H1 (cell line): ENCODE results near the gene GSTM3. TPM values are rescaled to one million over a fixed set of nuclear protein-coding genes. Genes with fewer than 3 reads are reported as not detected.

Experiments
- CTCF ChIA-PET: fragments of 300-600 bp; sonication (Branson Sonifier 250); formaldehyde crosslinking; loops from one replicate; lab custom pipeline; 2021; ENCODE audit not compliant: partially characterized antibody; lab: Charles Lee
- POLR2A ChIA-PET: fragments of 300-600 bp; sonication (Branson Sonifier 250); formaldehyde crosslinking; loops from one replicate; lab custom pipeline; 2021; ENCODE audit warnings: inconsistent platforms; ENCODE audit not compliant: partially characterized antibody; lab: Charles Lee
- DNase-seq, 2 experiments: peaks; one replicate each; pipeline versions ENCODE4 v3.0.0 to v3.0.0-alpha.2; 2010 to 2022; ENCODE audit warnings: low spot score in 2 of 2, low read depth in 1 of 2, mixed read lengths in 1 of 2
- FAIRE-seq: peaks from 2 replicates; lab custom pipeline; 2011; peaks lifted over from hg19 to GRCh38; lab: Jason Lieb, UNC
- H2AFZ ChIP-seq: 2 replicates; pipeline ENCODE4 v1.8.1; 2012; ENCODE audit warnings: low read length, inconsistent platforms
- H2AK5ac ChIP-seq: 2 replicates; pipeline ENCODE4 v1.6.1; 2013; ENCODE audit warnings: low read depth, low read length
- H2BK120ac ChIP-seq: replicated peaks from 2 replicates; pipeline ENCODE3; 2013; ENCODE audit warnings: low read depth, low read length, inconsistent platforms
- H2BK12ac ChIP-seq: 2 replicates; pipeline ENCODE4 v1.6.1; 2013; ENCODE audit warnings: low read depth, low read length
- H2BK15ac ChIP-seq: 2 replicates; pipeline ENCODE4 v1.6.1; 2013; ENCODE audit warnings: low read length
- H2BK20ac ChIP-seq: 2 replicates; pipeline ENCODE4 v1.6.1; 2013; ENCODE audit warnings: low read length
- H2BK5ac ChIP-seq: 2 replicates; pipeline ENCODE4 v1.6.1; 2013; ENCODE audit warnings: low read depth, low read length
- H3K14ac ChIP-seq: 2 replicates; pipeline ENCODE4 v1.6.1; 2013; ENCODE audit warnings: inconsistent platforms; ENCODE audit not compliant: insufficient read length
- H3K18ac ChIP-seq: 2 replicates; pipeline ENCODE4 v1.6.1; 2013; ENCODE audit warnings: low read length; ENCODE audit errors: extremely low read depth
- H3K23ac ChIP-seq: 2 replicates; pipeline ENCODE4 v1.6.1; 2013; ENCODE audit warnings: inconsistent platforms; ENCODE audit not compliant: insufficient read length
- H3K23me2 ChIP-seq: 2 replicates; pipeline ENCODE4 v1.6.1; 2013; ENCODE audit warnings: low read depth, low read length
- H3K27ac ChIP-seq: 2 replicates; pipeline ENCODE4 v1.6.1; 2011; ENCODE audit warnings: low read depth, low read length, inconsistent platforms
- H3K27me3 ChIP-seq, 4 experiments: replicated peaks in 1 of 4; 1 replicate in 1 of 4; 2 replicates in 3 of 4; pipeline versions ENCODE4 v1.6.1 to v1.8.1; 2011 to 2013; ENCODE audit warnings: low read length in 3 of 4, mild to moderate bottlenecking in 3 of 4, inconsistent platforms in 2 of 4, mixed read lengths in 2 of 4, moderate library complexity in 1 of 4; ENCODE audit not compliant: control insufficient read depth in 3 of 4, insufficient read depth in 3 of 4; ENCODE audit errors: extremely low read depth in 1 of 4
- H3K36me3 ChIP-seq, 4 experiments: 2 replicates each; pipeline versions ENCODE4 v1.6.1 to v1.8.1; 2011 to 2013; ENCODE audit warnings: mild to moderate bottlenecking in 4 of 4, low read length in 3 of 4, moderate library complexity in 2 of 4, control low read depth in 1 of 4, inconsistent platforms in 1 of 4; ENCODE audit not compliant: insufficient read depth in 4 of 4, control insufficient read depth in 2 of 4
- H3K4ac ChIP-seq: replicated peaks from 2 replicates; pipeline ENCODE3; 2013; ENCODE audit warnings: low read length, low read depth, mixed read lengths, inconsistent platforms; ENCODE audit not compliant: insufficient read length
- H3K4me1 ChIP-seq, 4 experiments: replicated peaks in 1 of 4; 1 replicate in 1 of 4; 2 replicates in 3 of 4; pipeline versions ENCODE4 v1.6.1 to v1.8.1; 2011 to 2013; ENCODE audit warnings: low read length in 3 of 4, inconsistent platforms in 2 of 4, mixed read lengths in 1 of 4; ENCODE audit not compliant: insufficient read depth in 4 of 4, control insufficient read depth in 3 of 4
- H3K4me2 ChIP-seq, 2 experiments: 2 replicates each; pipeline versions ENCODE4 v1.6.1 to v1.8.1; 2011 to 2013; ENCODE audit warnings: low read depth in 2 of 2, low read length in 2 of 2, control low read depth in 1 of 2, inconsistent platforms in 1 of 2, mild to moderate bottlenecking in 1 of 2; ENCODE audit not compliant: insufficient read depth in 1 of 2
- H3K4me3 ChIP-seq, 4 experiments: fragments of 200-600, 300-600 bp in 1 of 4; sonication (generic), shearing (Covaris generic), sonication (Bioruptor Twin) in 1 of 4; 2 replicates each; pipeline versions ENCODE4 v1.5.1 to v1.8.1; 2011 to 2016; ENCODE audit warnings: low read length in 4 of 4, low read depth in 3 of 4, control low read depth in 2 of 4, inconsistent platforms in 2 of 4, mild to moderate bottlenecking in 2 of 4, mixed read lengths in 1 of 4, moderate library complexity in 1 of 4; ENCODE audit not compliant: insufficient read depth in 2 of 4; ENCODE audit errors: extremely low read depth in 1 of 4
- H3K56ac ChIP-seq: replicated peaks from 2 replicates; pipeline ENCODE3; 2013; ENCODE audit warnings: low read depth, mild to moderate bottlenecking, mixed read lengths, low read length, inconsistent platforms; ENCODE audit not compliant: insufficient read length
- H3K79me1 ChIP-seq: 2 replicates; pipeline ENCODE4 v1.6.1; 2013; ENCODE audit warnings: low read depth, low read length, control low read depth
- H3K79me2 ChIP-seq, 2 experiments: 2 replicates each; pipeline versions ENCODE4 v1.6.1 to v1.8.1; 2012 to 2013; ENCODE audit warnings: low read length in 2 of 2, mild to moderate bottlenecking in 2 of 2, inconsistent platforms in 1 of 2; ENCODE audit not compliant: insufficient read depth in 2 of 2, control insufficient read depth in 1 of 2
- H3K9ac ChIP-seq, 4 experiments: replicated peaks in 1 of 4; 1 replicate in 1 of 4; 2 replicates in 3 of 4; pipeline versions ENCODE4 v1.6.1 to v1.8.1; 2011 to 2013; ENCODE audit warnings: low read depth in 3 of 4, low read length in 3 of 4, control low read depth in 2 of 4, mild to moderate bottlenecking in 2 of 4, moderate library complexity in 2 of 4, inconsistent platforms in 1 of 4; ENCODE audit errors: extremely low read depth in 1 of 4
- H3K9me3 ChIP-seq, 2 experiments: 2 replicates each; pipeline versions ENCODE4 v1.6.1 to v1.8.1; 2012 to 2013; ENCODE audit warnings: mild to moderate bottlenecking in 2 of 2, moderate library complexity in 2 of 2, control low read depth in 1 of 2, inconsistent platforms in 1 of 2, low read depth in 1 of 2, low read length in 1 of 2, mixed read lengths in 1 of 2; ENCODE audit not compliant: insufficient read depth in 2 of 2
- H4K20me1 ChIP-seq, 2 experiments: replicated peaks in 1 of 2; 2 replicates each; pipeline versions ENCODE3 to v1.8.1; 2011 to 2013; ENCODE audit warnings: inconsistent platforms in 2 of 2, low read length in 2 of 2, mild to moderate bottlenecking in 1 of 2; ENCODE audit not compliant: insufficient read depth in 2 of 2, control insufficient read depth in 1 of 2
- H4K5ac ChIP-seq: 2 replicates; pipeline ENCODE4 v1.6.1; 2013; ENCODE audit warnings: low read length, low read depth, mixed read lengths, inconsistent platforms; ENCODE audit not compliant: insufficient read length
- H4K8ac ChIP-seq: 2 replicates; pipeline ENCODE4 v1.8.0; 2013; ENCODE audit warnings: mild to moderate bottlenecking, moderate library complexity, low read length, inconsistent platforms; ENCODE audit not compliant: insufficient read depth; ENCODE audit errors: extremely low read depth
- H4K91ac ChIP-seq: replicated peaks from 2 replicates; pipeline ENCODE3; 2013; ENCODE audit warnings: low read length, mixed read lengths, inconsistent platforms; ENCODE audit not compliant: insufficient read length
- ATF3 ChIP-seq: IDR thresholded peaks from 2 replicates; pipeline ENCODE4 v1.6.1; 2011; ENCODE audit warnings: low read depth, mild to moderate bottlenecking, low read length; ENCODE audit not compliant: insufficient read depth
- BCL11A ChIP-seq, 2 experiments: IDR thresholded peaks; one replicate each; pipeline ENCODE4 v1.6.1; 2011; ENCODE audit warnings: low read depth in 2 of 2, low read length in 2 of 2, mild to moderate bottlenecking in 2 of 2
- CHD1 ChIP-seq: IDR thresholded peaks from 2 replicates; pipeline ENCODE4 v1.6.1; 2012; ENCODE audit warnings: low read depth, low read length, improper control_type of control experiment
- EGR1 ChIP-seq: IDR thresholded peaks from 2 replicates; pipeline ENCODE4 v1.6.1; 2011; ENCODE audit warnings: low read depth, low read length, borderline replicate concordance
- JUN ChIP-seq: IDR thresholded peaks from 2 replicates; pipeline ENCODE4 v1.6.1; 2011; ENCODE audit warnings: low read depth, mild to moderate bottlenecking, improper control_type of control experiment, low read length
- RFX5 ChIP-seq: IDR thresholded peaks from 2 replicates; pipeline ENCODE4 v1.6.1; 2011; ENCODE audit warnings: low read depth, low read length, improper control_type of control experiment, borderline replicate concordance
- SIX5 ChIP-seq: IDR thresholded peaks from 2 replicates; pipeline ENCODE4 v1.6.1; 2011; ENCODE audit warnings: mild to moderate bottlenecking, low read depth, low read length
- SP2 ChIP-seq: IDR thresholded peaks from 2 replicates; pipeline ENCODE4 v1.6.1; 2012; ENCODE audit warnings: mild to moderate bottlenecking, low read length, inconsistent platforms
- WGBS, 2 experiments: shearing (Covaris generic) in 1 of 2; methylation state at CpG; one replicate each; pipeline versions ENCODE4 v1.1.6 to v1.1.7; 2013 to 2015; ENCODE audit warnings: low lambda C conversion rate in 2 of 2, mixed read lengths in 2 of 2, inconsistent platforms in 1 of 2, low coverage in 1 of 2, missing lambda C conversion rate in 1 of 2; ENCODE audit not compliant: insufficient replicate concordance in 2 of 2, insufficient coverage in 1 of 2, insufficient read length in 1 of 2; ENCODE audit errors: extremely low coverage in 1 of 2, missing lambda C conversion rate in 1 of 2; 5-methylcytosine and 5-hydroxymethylcytosine counted together
- polyA plus RNA-seq, 7 experiments: library from polyadenylated mRNA; depleted of rRNA in 3 of 7; stranded (reverse) in 5 of 7; unstranded in 2 of 7; fragments of >200 nt in 5 of 7; fragments of 200-250 nt in 2 of 7; gene quantifications; 1 replicate in 5 of 7; 2 replicates in 1 of 7; 4 replicates in 1 of 7; pipeline versions ENCODE4 v1.2.1 to v1.2.3, GENCODE V29; 2011 to 2013; ENCODE audit warnings: missing spikeins in 2 of 7, mixed read lengths in 2 of 7
- total RNA-seq: library from RNA; stranded (reverse); fragmentation: NEBNext Ultra II Directional; extraction: Animal tissue kit (Norgen Biotek cat#: 25700); gene quantifications from 2 replicates; pipeline ENCODE4 v1.2.1, GENCODE V29; 2021
- TF ChIP-seq, protein P1 (sequence below): IDR thresholded peaks from 2 replicates; pipeline ENCODE4 v1.6.1; 2012; ENCODE audit warnings: inconsistent platforms

The GSTM3 gene
- total and polyA plus RNA-seq, 2 of the 8 experiments (the other 6 are each of a cell fraction or from before 2014, with no cell fraction given): 2.2 to 5.1 TPM

- Histone ChIP-seq H3K9ac (no peak overlapping the region), H3K4me3 (no peak overlapping the region), H2AK5ac (no peak overlapping the region), H3K27ac (no peak overlapping the region), H3K23ac (no peak overlapping the region), H3K36me3 (no peaks in the 10 kb centered on the region), H2BK15ac (no peak overlapping the region), H4K20me1 (no peaks in the 10 kb centered on the region), H3K4me2 (no peak overlapping the region), H3K79me2 (no peaks in the 10 kb centered on the region), H3K9me3 (peaks cover 7% of the 10 kb centered on the region in 2 experiments), H3K4me1 (no peaks in the 10 kb centered on the region), H2BK20ac (no peak overlapping the region), H3K23me2 (no peaks in the 10 kb centered on the region), H3K56ac (no peak overlapping the region), H3K79me1 (no peaks in the 10 kb centered on the region), H2AFZ (no peak overlapping the region), H4K5ac (no peak overlapping the region), H4K91ac (no peak overlapping the region), H3K14ac (no peak overlapping the region), H3K27me3 (peaks cover 0 to 2% (median 0%) of the 10 kb centered on the region in 4 experiments; a peak in 1 of 7 replicates), H2BK5ac (no peak overlapping the region), H3K4ac (no peak overlapping the region), H2BK12ac (no peak overlapping the region), H2BK120ac (no peak overlapping the region), H4K8ac (no peak overlapping the region), H3K18ac (no peak overlapping the region)
- FAIRE-seq (no peak), DNase-seq (no peak)
- ChIA-PET CTCF (interaction anchor here (0.7 to 1.5 kb wide), 2 partner anchors 97 to 257 kb away, joined by 3 read pairs; partner anchors contain the start of gene AHCYL1), POLR2A (interaction anchor here (0.6 to 1.3 kb wide), 2 partner anchors 13 to 354 kb away, joined by 3 to 5 read pairs; no protein-coding TSS in a partner anchor)
- WGBS, 2 experiments: 93% methylated on average over 10 of the region's 12 CpGs; no CpG with 5 or more reads in 1 of the 2 experiments
- TF ChIP-seq BCL11A (IDR thresholded peaks at IDR 0.05; ENCODE audit: low read depth in 2 of 2, low read length in 2 of 2) (no peak), RFX5 (no peak), ATF3 (no peak), SP2 (no peak), SIX5 (no peak), EGR1 (no peak), CHD1 (no peak), JUN (no peak)
- TF ChIP-seq, protein P1, sequence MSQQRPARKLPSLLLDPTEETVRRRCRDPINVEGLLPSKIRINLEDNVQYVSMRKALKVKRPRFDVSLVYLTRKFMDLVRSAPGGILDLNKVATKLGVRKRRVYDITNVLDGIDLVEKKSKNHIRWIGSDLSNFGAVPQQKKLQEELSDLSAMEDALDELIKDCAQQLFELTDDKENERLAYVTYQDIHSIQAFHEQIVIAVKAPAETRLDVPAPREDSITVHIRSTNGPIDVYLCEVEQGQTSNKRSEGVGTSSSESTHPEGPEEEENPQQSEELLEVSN: no peak
Observed at GRCh38 chr1:109726728-109727373, 14.0 kb downstream of the GSTM3 start.
